ENCODE data around the gene HEATR5A. TPM values are rescaled to one million over a fixed set of nuclear protein-coding genes. Genes with fewer than 3 reads are reported as not detected.

Gene HEATR5A
- total and polyA plus RNA-seq, 2 of the 13 experiments (the other 11 are each of a cell fraction or from before 2014, with no cell fraction given) = 36.4 to 105 TPM

- TF ChIP-seq ARID3A (IDR thresholded peaks at IDR 0.05; ENCODE audit: low read depth, low read length) (no peak), ISL2 (CRISPR knock-in tag; IDR thresholded peaks at IDR 0.05) (peak; percentile 32; the same call in 1 of the 2 replicates), EHMT2 (IDR thresholded peaks at IDR 0.05; ENCODE audit: borderline replicate concordance, low read depth, low read length) (peak; percentile 3; the same call in 1 of the 2 replicates), TCF12 (IDR thresholded peaks at IDR 0.05) (no peak), TCF12 (CRISPR knock-in tag; IDR thresholded peaks at IDR 0.05) (no peak), ZNF256 (CRISPR knock-in tag; conservative IDR thresholded peaks at IDR 0.05) (0 out of 2 replicates have a peak, but pooled peaks have one; percentile 37), ZNF567 (CRISPR knock-in tag; IDR thresholded peaks at IDR 0.05; ENCODE audit: borderline replicate concordance) (no peak), FOXM1 (CRISPR knock-in tag; IDR thresholded peaks at IDR 0.05) (no peak), ZNF747 (CRISPR knock-in tag; IDR thresholded peaks at IDR 0.05; ENCODE audit: borderline replicate concordance) (no peak), PITX1 (CRISPR knock-in tag; IDR thresholded peaks at IDR 0.05) (no peak), SP1 (IDR thresholded peaks at IDR 0.05) (no peak), SP1 (CRISPR knock-in tag; IDR thresholded peaks at IDR 0.05) (no peak), E2F2 (CRISPR knock-in tag; IDR thresholded peaks at IDR 0.05; ENCODE audit: borderline replicate concordance) (no peak), ZNF670 (CRISPR knock-in tag; IDR thresholded peaks at IDR 0.05; ENCODE audit: borderline replicate concordance) (no peak), ZNF549 (CRISPR knock-in tag; IDR thresholded peaks at IDR 0.05) (no peak), MAFG (CRISPR knock-in tag; IDR thresholded peaks at IDR 0.05) (no peak), HBP1 (CRISPR knock-in tag; IDR thresholded peaks at IDR 0.05; ENCODE audit: low read depth) (no peak), ZSCAN22 (CRISPR knock-in tag; IDR thresholded peaks at IDR 0.05) (no peak), ZNF691 (CRISPR knock-in tag; IDR thresholded peaks at IDR 0.05; ENCODE audit: borderline replicate concordance, low read depth) (no peak), NCOA1 (CRISPR knock-in tag; IDR thresholded peaks at IDR 0.05) (0 out of 2 replicates have a peak, but pooled peaks have one; percentile 3), WIZ (CRISPR knock-in tag; IDR thresholded peaks at IDR 0.05) (no peak), ARNT (IDR thresholded peaks at IDR 0.05) (no peak), RFXAP (CRISPR knock-in tag; IDR thresholded peaks at IDR 0.05; ENCODE audit: borderline replicate concordance) (0 out of 2 replicates have a peak, but pooled peaks have one; percentile 1), ZBTB7A (CRISPR knock-in tag; IDR thresholded peaks at IDR 0.05) (no peak), ZNF20 (CRISPR knock-in tag; IDR thresholded peaks at IDR 0.05) (no peak), SRSF4 (IDR thresholded peaks at IDR 0.05; ENCODE audit: low read depth, low read length, poor library complexity, severe bottlenecking) (no peak), DPF2 (CRISPR knock-in tag; IDR thresholded peaks at IDR 0.05; ENCODE audit: borderline replicate concordance, low read depth) (no peak), ZNF576 (CRISPR knock-in tag; IDR thresholded peaks at IDR 0.05) (no peak), KLF16 (CRISPR knock-in tag; IDR thresholded peaks at IDR 0.05) (no peak)
These were observed 850 bp upstream of the HEATR5A start (continued) for GRCh38 chr14:31421200-31421599.
